Natural killer cell (primary cell): Measurements from ENCODE around the gene RBM20. TPM values are rescaled to one million over a fixed set of nuclear protein-coding genes. Genes with fewer than 3 reads are reported as not detected.
A peak's percentile ranks its signal among the peaks of the same experiment; 100 is the strongest.

Experiments used
- ATAC-seq, 3 donors: fragments of 150-1000 bp in 2 of 3; fragments of 200-7000 bp in 1 of 3; cut with Tn5 transposase; 1 replicate in 1 of 3; 2 replicates in 2 of 3; pipeline ENCODE4 v1.10.0; 2021; ENCODE audit warnings: mild to moderate bottlenecking in 2 of 3, moderate library complexity in 2 of 3
- DNase-seq, 2 donors: peaks; one replicate each; pipeline versions ENCODE4 v3.0.0 to v3.0.0-alpha.2; 2013 to 2021; ENCODE audit warnings: mixed read lengths in 1 of 2
- H3K27ac ChIP-seq: one replicate; pipeline ENCODE4 v1.5.1; 2013; ENCODE audit warnings: mild to moderate bottlenecking, low read length
- H3K27me3 ChIP-seq: one replicate; pipeline ENCODE4 v1.6.1; 2013; ENCODE audit warnings: low read length; ENCODE audit not compliant: control insufficient read depth, insufficient read depth
- H3K36me3 ChIP-seq: one replicate; pipeline ENCODE4 v1.6.1; 2013; ENCODE audit warnings: low read length; ENCODE audit not compliant: control insufficient read depth, insufficient read depth
- H3K4me1 ChIP-seq: one replicate; pipeline ENCODE4 v1.6.1; 2013; ENCODE audit warnings: low read length; ENCODE audit not compliant: control insufficient read depth, insufficient read depth
- H3K4me3 ChIP-seq: one replicate; pipeline ENCODE4 v1.5.1; 2013; ENCODE audit warnings: low read length
- H3K9me3 ChIP-seq: one replicate; pipeline ENCODE4 v1.6.1; 2013; ENCODE audit warnings: low read length; ENCODE audit not compliant: control insufficient read depth, insufficient read depth
- H3K27ac Mint-ChIP-seq, 2 donors: one replicate each; pipeline ENCODE4 v1.8.0; 2022; ENCODE audit warnings: mild to moderate bottlenecking in 2 of 2, mixed read lengths in 2 of 2, moderate library complexity in 1 of 2
- H3K27me3 Mint-ChIP-seq, 2 donors: one replicate each; pipeline ENCODE4 v1.8.0; 2022; ENCODE audit warnings: low read depth in 2 of 2, mixed read lengths in 2 of 2
- H3K36me3 Mint-ChIP-seq: one replicate; pipeline ENCODE4 v1.8.0; 2022; ENCODE audit warnings: mixed read lengths
- H3K4me1 Mint-ChIP-seq, 2 donors: one replicate each; pipeline ENCODE4 v1.8.0; 2022; ENCODE audit warnings: mixed read lengths in 2 of 2
- H3K4me3 Mint-ChIP-seq: one replicate; pipeline ENCODE4 v1.8.0; 2022; ENCODE audit warnings: mild to moderate bottlenecking, moderate library complexity, mixed read lengths
- H3K9me3 Mint-ChIP-seq, 2 donors: one replicate each; pipeline ENCODE4 v1.8.0; 2022; ENCODE audit warnings: mixed read lengths in 2 of 2
- CTCF ChIP-seq: fragments of 200-600 bp; IDR thresholded peaks from one replicate; pipeline ENCODE4 v1.8.0; 2022; ENCODE audit warnings: antibody characterized with exemption
- WGBS: methylation state at CpG from one replicate; pipeline ENCODE4 v1.1.7; 2013; ENCODE audit warnings: missing lambda C conversion rate; ENCODE audit not compliant: insufficient coverage; 5-methylcytosine and 5-hydroxymethylcytosine counted together
- intact Hi-C: fragments of 100-400 bp; cut with micrococcal nuclease; formaldehyde crosslinking; loops from one replicate; pipeline ENCODE4 v1.14.2; 2022
- total RNA-seq, 4 donors: library from RNA; stranded (reverse); fragments of 120-200 nt in 1 of 4; gene quantifications; one replicate each; pipeline versions ENCODE4 v1.2.3 to v1.2.4, GENCODE V29; 2013 to 2022

RBM20 gene
- total RNA-seq, 3 donors from 2014 or later (not counting 1 experiment from before 2014, with no cell fraction given): 0.35 TPM; not detected in 2

DNA sequence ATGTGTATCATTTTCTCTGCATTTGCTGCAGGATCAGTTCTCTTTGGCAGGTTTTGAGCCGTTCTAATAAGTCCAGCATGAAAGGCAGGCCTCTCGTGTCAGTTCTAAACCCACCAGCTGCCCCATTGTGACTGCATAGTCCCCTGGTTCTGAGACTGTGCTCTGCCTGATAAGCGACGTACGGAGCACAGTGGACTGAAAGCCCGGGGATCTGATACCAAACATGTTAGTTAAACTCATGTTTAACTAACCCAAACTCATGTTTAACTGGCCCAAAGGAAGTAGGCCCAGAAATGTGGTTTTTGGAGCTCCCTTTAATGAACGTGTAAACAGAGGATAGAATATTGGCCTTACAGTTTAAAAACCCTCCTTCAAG is 129.5 kb downstream of the RBM20 start:
- Histone ChIP-seq H3K27ac (no peak overlapping the region), H3K4me1 (no peaks in the 10 kb centered on the region), H3K4me3 (no peak overlapping the region), H3K9me3 (no peaks in the 10 kb centered on the region), H3K27me3 (no peaks in the 10 kb centered on the region), H3K36me3 (no peaks in the 10 kb centered on the region)
- Mint-ChIP-seq H3K9me3 (no peaks in the 10 kb centered on the region), H3K27me3 (peaks cover 4 to 22% of the 10 kb centered on the region in 2 donors), H3K36me3 (no peaks in the 10 kb centered on the region), H3K4me3 (no peak overlapping the region), H3K4me1 (no peaks in the 10 kb centered on the region), H3K27ac (no peak overlapping the region)
- intact Hi-C loops: no loop called here
- WGBS: 91% methylated on average over 7 of the region's 7 CpGs
- ATAC-seq (no peak), DNase-seq (no peak)
- no peak for TF ChIP-seq CTCF

DNA sequence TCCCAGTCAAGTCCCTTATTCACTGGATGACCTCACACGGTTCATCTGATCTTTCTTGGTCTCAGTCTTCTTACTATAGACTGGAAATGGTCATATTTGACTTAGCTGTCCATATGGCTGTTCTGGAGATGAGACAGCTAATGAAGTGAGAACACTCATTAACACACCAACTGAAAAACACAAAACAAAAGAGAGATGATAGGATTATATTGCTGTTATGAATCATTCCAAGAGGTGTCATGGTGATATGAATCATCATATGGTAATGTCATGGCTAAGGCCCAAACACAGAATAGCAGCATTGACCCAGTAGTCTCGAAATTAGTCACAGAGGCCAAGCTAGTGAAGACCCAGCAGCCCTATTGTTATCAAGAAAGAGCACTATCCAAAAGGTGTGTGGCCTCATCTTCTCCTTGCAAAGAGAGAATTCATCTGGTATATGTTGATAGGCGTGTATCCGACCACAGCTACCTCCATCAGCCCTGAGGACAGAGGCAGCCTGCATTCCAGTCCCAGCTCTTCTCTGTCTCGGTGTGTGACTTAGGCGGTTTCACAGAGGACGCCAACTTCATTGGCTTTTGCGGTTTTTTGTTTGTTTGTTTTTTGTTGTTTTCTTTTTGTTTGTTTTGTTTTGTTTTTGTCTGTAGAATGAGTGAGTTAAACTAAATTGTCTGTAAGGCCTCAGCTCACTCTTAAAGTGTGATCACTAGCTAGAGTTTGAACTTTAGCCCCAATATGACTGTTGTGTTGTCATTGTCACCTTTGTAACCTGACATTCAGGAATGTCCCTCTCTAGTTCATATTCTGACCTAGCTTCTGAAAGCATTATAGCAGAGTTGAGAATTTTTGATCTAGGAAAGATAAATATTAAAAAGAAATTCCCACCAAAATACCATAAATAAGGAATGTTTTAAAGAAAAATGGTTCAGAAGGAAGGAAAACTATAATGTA is 130.2 kb downstream of the RBM20 start:
- Histone ChIP-seq H3K4me1 (no peaks in the 10 kb centered on the region), H3K27ac (no peak overlapping the region), H3K9me3 (no peaks in the 10 kb centered on the region), H3K36me3 (no peaks in the 10 kb centered on the region), H3K4me3 (no peak overlapping the region), H3K27me3 (no peaks in the 10 kb centered on the region)
- WGBS: 89% methylated on average over 7 of the region's 8 CpGs
- H3K9me3 Mint-ChIP-seq: no peaks in the 10 kb centered on the region
- no peaks in the 10 kb centered on the region for H3K4me1 Mint-ChIP-seq
- peaks cover 7 to 26% of the 10 kb centered on the region in 2 donors for H3K27me3 Mint-ChIP-seq
- ATAC-seq: peak in 2 of 3 donors; percentile 64 to 65
- H3K36me3 Mint-ChIP-seq: no peaks in the 10 kb centered on the region
- DNase-seq: peak in 1 of 2 donors; percentile 38
- intact Hi-C loops: no loop called here
- no peak for TF ChIP-seq CTCF
- H3K4me3 Mint-ChIP-seq: no peak overlapping the region
- no peak overlapping the region for H3K27ac Mint-ChIP-seq

DNA sequence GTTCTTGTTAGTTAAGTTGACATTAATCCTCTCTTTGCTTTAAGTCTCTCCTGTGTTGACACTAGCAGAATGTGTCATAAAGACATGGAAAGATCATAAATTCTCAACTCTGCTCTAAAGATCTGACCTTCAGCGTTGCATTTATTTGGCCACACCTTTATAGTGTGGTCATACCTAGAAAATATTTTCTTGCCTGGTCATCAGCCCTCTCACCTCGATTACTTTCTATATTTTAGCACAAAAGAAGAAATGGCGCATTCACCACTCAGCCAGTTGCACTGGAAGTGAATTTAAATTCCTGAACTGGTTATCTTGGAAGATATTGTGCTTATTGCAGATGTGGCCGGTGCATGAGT is 130.9 kb downstream of the RBM20 start:
- no peak overlapping the region for H3K27ac Mint-ChIP-seq
- H3K9me3 Mint-ChIP-seq: no peaks in the 10 kb centered on the region
- ATAC-seq: no peak
- H3K4me1 Mint-ChIP-seq: no peaks in the 10 kb centered on the region
- TF ChIP-seq CTCF: no peak
- WGBS: 91% methylated on average over 4 of the region's 4 CpGs
- intact Hi-C loops: no loop called here
- Histone ChIP-seq H3K4me1 (no peaks in the 10 kb centered on the region), H3K9me3 (no peaks in the 10 kb centered on the region), H3K27ac (no peak overlapping the region), H3K4me3 (no peak overlapping the region), H3K36me3 (no peaks in the 10 kb centered on the region), H3K27me3 (no peaks in the 10 kb centered on the region)
- DNase-seq: no peak
- peaks cover 7 to 26% of the 10 kb centered on the region in 2 donors for H3K27me3 Mint-ChIP-seq
- no peaks in the 10 kb centered on the region for H3K36me3 Mint-ChIP-seq
- no peak overlapping the region for H3K4me3 Mint-ChIP-seq

- Mint-ChIP-seq H3K4me1 (no peaks in the 10 kb centered on the region), H3K27ac (no peak overlapping the region), H3K27me3 (peaks cover 7 to 26% of the 10 kb centered on the region in 2 donors), H3K36me3 (no peaks in the 10 kb centered on the region), H3K4me3 (no peak overlapping the region), H3K9me3 (no peaks in the 10 kb centered on the region)
- no peak for DNase-seq
- 97% methylated on average over 4 of the region's 4 CpGs for WGBS
- ATAC-seq: no peak
- Histone ChIP-seq H3K4me1 (no peaks in the 10 kb centered on the region), H3K4me3 (no peak overlapping the region), H3K36me3 (no peaks in the 10 kb centered on the region), H3K9me3 (no peaks in the 10 kb centered on the region), H3K27ac (no peak overlapping the region), H3K27me3 (no peaks in the 10 kb centered on the region)
- intact Hi-C loops: no loop called here
- TF ChIP-seq CTCF: no peak
These were observed 131.3 kb downstream of the RBM20 start for GRCh38 chr10:110775406-110775805.
